IMR-90 (cell line): ENCODE data around the gene NFIA. TPM values are rescaled to one million over a fixed set of nuclear protein-coding genes. Genes with fewer than 3 reads are reported as not detected.

ENCODE experiments used
- ATAC-seq: fragments of 200-7000 bp; cut with Tn5 transposase; 2 replicates; pipeline ENCODE4 v1.9.1; 2020; ENCODE audit warnings: low read depth, mild to moderate bottlenecking, moderate library complexity
- BruUV-seq: library from RNA; stranded (reverse); fragments of 400-500 nt; replicated peaks from 2 replicates; lab custom pipeline; 2021; lab: Mats Ljungman, UMichigan
- CTCF ChIA-PET: fragments of 300-600 bp; formaldehyde crosslinking; extraction: SDS; loops from one replicate; lab custom pipeline; 2021; ENCODE audit warnings: antibody characterized with exemption; lab: Yijun Ruan, JAX
- POLR2A ChIA-PET: fragments of 300-600 bp; sonication (Branson Sonifier 250); formaldehyde crosslinking; loops from one replicate; lab custom pipeline; 2022; ENCODE audit warnings: antibody characterized with exemption; ENCODE audit not compliant: unreplicated experiment; lab: Charles Lee
- DNase-seq: peaks from one replicate; pipeline ENCODE4 v3.0.0; 2013
- H2AFZ ChIP-seq: replicated peaks from 2 replicates; pipeline ENCODE3; 2013; ENCODE audit warnings: low read length, mild to moderate bottlenecking; ENCODE audit not compliant: poor library complexity
- H2AK5ac ChIP-seq: 2 replicates; pipeline ENCODE4 v1.6.1; 2013; ENCODE audit warnings: low read depth, low read length, inconsistent platforms
- H2AK9ac ChIP-seq: replicated peaks from 2 replicates; pipeline ENCODE3; 2013; ENCODE audit warnings: mild to moderate bottlenecking, low read depth, low read length, moderate library complexity; ENCODE audit not compliant: poor library complexity
- H2BK120ac ChIP-seq: 2 replicates; pipeline ENCODE4 v1.6.1; 2013; ENCODE audit warnings: low read depth, low read length, inconsistent platforms
- H2BK15ac ChIP-seq: 3 replicates; pipeline ENCODE4 v1.6.1; 2013; ENCODE audit warnings: low read depth, low read length, inconsistent platforms
- H2BK20ac ChIP-seq: 2 replicates; pipeline ENCODE4 v1.6.1; 2013; ENCODE audit warnings: low read depth, mild to moderate bottlenecking, inconsistent platforms, low read length, moderate library complexity
- H2BK5ac ChIP-seq: 2 replicates; pipeline ENCODE4 v1.6.1; 2013; ENCODE audit warnings: mild to moderate bottlenecking, low read depth, low read length, inconsistent platforms; ENCODE audit not compliant: poor library complexity, severe bottlenecking
- H3K14ac ChIP-seq: replicated peaks from 2 replicates; pipeline ENCODE4 v1.6.1; 2013; ENCODE audit warnings: low read depth, low read length, inconsistent platforms
- H3K18ac ChIP-seq: 2 replicates; pipeline ENCODE4 v1.6.1; 2013; ENCODE audit warnings: low read depth, low read length, control low read depth
- H3K23ac ChIP-seq: 2 replicates; pipeline ENCODE4 v1.6.1; 2013; ENCODE audit warnings: low read depth, low read length, inconsistent platforms
- H3K27ac ChIP-seq: 2 replicates; pipeline ENCODE4 v1.5.1; 2013; ENCODE audit warnings: mild to moderate bottlenecking, control low read depth, low read length; ENCODE audit not compliant: insufficient read depth
- H3K27me3 ChIP-seq: 2 replicates; pipeline ENCODE4 v1.6.1; 2013; ENCODE audit warnings: low read length; ENCODE audit not compliant: control insufficient read depth, insufficient read depth
- H3K36me3 ChIP-seq: 2 replicates; pipeline ENCODE4 v1.6.1; 2013; ENCODE audit warnings: low read length, mixed read lengths; ENCODE audit not compliant: control insufficient read depth, insufficient read depth
- H3K4ac ChIP-seq: 2 replicates; pipeline ENCODE4 v1.6.1; 2013; ENCODE audit warnings: low read depth, low read length, inconsistent platforms
- H3K4me1 ChIP-seq: 2 replicates; pipeline ENCODE4 v1.6.1; 2013; ENCODE audit warnings: low read length, mixed read lengths; ENCODE audit not compliant: control insufficient read depth, insufficient read depth
- H3K4me2 ChIP-seq: 2 replicates; pipeline ENCODE4 v1.6.1; 2013; ENCODE audit warnings: low read depth, mild to moderate bottlenecking, control low read depth, low read length, moderate library complexity
- H3K4me3 ChIP-seq: 2 replicates; pipeline ENCODE4 v1.5.1; 2013; ENCODE audit warnings: low read depth, mild to moderate bottlenecking, control low read depth, low read length, moderate library complexity; ENCODE audit not compliant: insufficient read depth
- H3K56ac ChIP-seq: 2 replicates; pipeline ENCODE4 v1.6.1; 2013; ENCODE audit warnings: low read length, inconsistent platforms; ENCODE audit not compliant: insufficient read depth; ENCODE audit errors: extremely low read depth
- H3K79me1 ChIP-seq, 2 experiments: 2 replicates each; pipeline ENCODE4 v1.6.1; 2013; ENCODE audit warnings: low read length in 2 of 2, inconsistent platforms in 1 of 2, low read depth in 1 of 2
- H3K9ac ChIP-seq: 2 replicates; pipeline ENCODE4 v1.6.1; 2013; ENCODE audit warnings: low read depth, low read length, control low read depth
- H3K9me1 ChIP-seq: 2 replicates; pipeline ENCODE4 v1.6.1; 2013; ENCODE audit warnings: low read length, inconsistent platforms; ENCODE audit not compliant: insufficient read depth
- H3K9me3 ChIP-seq: 2 replicates; pipeline ENCODE4 v1.6.1; 2013; ENCODE audit warnings: low read length; ENCODE audit not compliant: control insufficient read depth, insufficient read depth
- H4K20me1 ChIP-seq: 2 replicates; pipeline ENCODE4 v1.6.1; 2013; ENCODE audit warnings: low read length, inconsistent platforms; ENCODE audit not compliant: insufficient read depth
- H4K5ac ChIP-seq: 2 replicates; pipeline ENCODE4 v1.6.1; 2013; ENCODE audit warnings: mild to moderate bottlenecking, low read depth, low read length, control low read depth
- H4K8ac ChIP-seq, 2 experiments: 2 replicates each; pipeline ENCODE4 v1.6.1; 2013; ENCODE audit warnings: low read depth in 2 of 2, low read length in 2 of 2, control low read depth in 1 of 2, inconsistent platforms in 1 of 2
- H4K91ac ChIP-seq: 2 replicates; pipeline ENCODE4 v1.6.1; 2013; ENCODE audit warnings: low read depth, low read length, inconsistent platforms; ENCODE audit not compliant: insufficient read depth
- BHLHE40 ChIP-seq: fragments of 150-350 bp; IDR thresholded peaks from 2 replicates; pipeline ENCODE4 v1.6.1; 2016; ENCODE audit warnings: mild to moderate bottlenecking, low read depth, low read length
- CEBPB ChIP-seq: IDR thresholded peaks from 2 replicates; pipeline ENCODE4 v1.6.1; 2012; ENCODE audit warnings: low read depth, low read length, improper control_type of control experiment
- CHD1 ChIP-seq: IDR thresholded peaks from 2 replicates; pipeline ENCODE4 v1.6.1; 2012; ENCODE audit warnings: low read depth, low read length, improper control_type of control experiment
- CTCF ChIP-seq: conservative IDR thresholded peaks from 2 replicates; pipeline ENCODE4 v1.5.1; 2012; ENCODE audit warnings: mild to moderate bottlenecking, low read depth, low read length, improper control_type of control experiment
- ELK1 ChIP-seq: fragments of 150-350 bp; IDR thresholded peaks from 2 replicates; pipeline ENCODE4 v1.6.1; 2016; ENCODE audit warnings: low read depth, mild to moderate bottlenecking, low read length, moderate library complexity, borderline replicate concordance
- FOS ChIP-seq: fragments of 150-350 bp; IDR thresholded peaks from 2 replicates; pipeline ENCODE4 v1.6.1; 2016; ENCODE audit warnings: low read depth, low read length
- MAFK ChIP-seq: IDR thresholded peaks from 2 replicates; pipeline ENCODE4 v1.6.1; 2012; ENCODE audit warnings: low read depth, low read length, improper control_type of control experiment
- MAZ ChIP-seq: IDR thresholded peaks from 2 replicates; pipeline ENCODE4 v1.6.1; 2012; ENCODE audit warnings: low read depth, mild to moderate bottlenecking, low read length, improper control_type of control experiment, moderate library complexity, borderline replicate concordance
- MXI1 ChIP-seq: IDR thresholded peaks from 2 replicates; pipeline ENCODE4 v1.6.1; 2012; ENCODE audit warnings: low read depth, mild to moderate bottlenecking, low read length, moderate library complexity, borderline replicate concordance
- POLR2A ChIP-seq: IDR thresholded peaks from 2 replicates; pipeline ENCODE4 v1.6.1; 2012; ENCODE audit warnings: mild to moderate bottlenecking, low read depth, low read length
- RCOR1 ChIP-seq: IDR thresholded peaks from 2 replicates; pipeline ENCODE4 v1.6.1; 2012; ENCODE audit warnings: mild to moderate bottlenecking, low read length, improper control_type of control experiment; ENCODE audit not compliant: insufficient replicate concordance
- RFX5 ChIP-seq: IDR thresholded peaks from 2 replicates; pipeline ENCODE4 v1.8.0; 2012; ENCODE audit warnings: low read depth, mild to moderate bottlenecking, low read length, moderate library complexity
- dilution Hi-C: fragments of 300-500 bp; cut with HindIII; formaldehyde crosslinking; loops from one replicate; pipeline ENCODE4 v1.14.3; 2018; ENCODE audit warnings: low sequenced_read_pairs; ENCODE audit not compliant: unreplicated experiment
- in situ Hi-C: fragments of 300-500 bp; cut with MboI; formaldehyde crosslinking; loops from 3 replicates; pipeline ENCODE4 v1.14.3; 2019; ENCODE audit warnings: low sequenced_read_pairs, inconsistent platforms, mixed read lengths
- intact Hi-C: fragments of 100-400 bp; cut with micrococcal nuclease; formaldehyde crosslinking; loops from 2 replicates; pipeline ENCODE4 v1.10.0; 2022
- polyA plus RNA-seq, 3 experiments: library from polyadenylated mRNA; depleted of rRNA; stranded (reverse); fragments of >200 nt; gene quantifications; 2 replicates each; pipeline ENCODE4 v1.2.3, GENCODE V29; 2012; ENCODE audit warnings: low replicate concordance in 1 of 3
- total RNA-seq: library from RNA; depleted of rRNA; stranded (reverse); fragments of >200 nt; gene quantifications from 2 replicates; pipeline ENCODE4 v1.2.3, GENCODE V29; 2012

The NFIA gene
- total and polyA plus RNA-seq, 2 of the 4 experiments (the other 2 are of a cell fraction) = 1.6 to 2.2 TPM

DNA sequence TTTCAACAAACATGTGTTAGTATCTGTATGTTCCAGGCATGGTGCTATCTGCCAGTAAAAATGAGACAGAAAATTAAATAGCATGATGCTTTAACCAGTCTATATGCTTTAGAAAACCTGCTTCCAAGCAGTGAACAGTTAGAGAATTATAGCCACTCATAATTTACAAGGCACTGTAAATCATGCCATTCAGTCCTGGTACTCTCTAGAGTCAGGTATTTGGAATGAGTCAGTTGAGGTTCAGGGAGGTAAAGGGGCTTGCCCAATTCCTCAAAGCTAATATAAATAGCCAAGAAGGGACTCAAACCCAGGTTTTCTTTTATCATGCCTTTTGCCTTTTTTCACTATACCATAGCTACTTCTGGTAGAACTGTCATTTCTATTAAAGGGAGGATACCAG is 184.4 kb downstream of the NFIA start:
- Histone ChIP-seq H3K9me1 (no peaks in the 10 kb centered on the region), H3K9me3 (no peaks in the 10 kb centered on the region), H2AK9ac (no peak overlapping the region), H2BK20ac (no peak overlapping the region), H3K9ac (no peak overlapping the region), H2BK15ac (no peak overlapping the region), H3K4me3 (no peak overlapping the region), H3K27ac (no peak overlapping the region), H4K5ac (no peak overlapping the region), H3K23ac (no peak overlapping the region), H3K27me3 (no peaks in the 10 kb centered on the region), H2AFZ (no peak overlapping the region), H3K14ac (no peak overlapping the region), H3K18ac (no peak overlapping the region), H3K79me1 (no peaks in the 10 kb centered on the region), H2AK5ac (no peak overlapping the region), H2BK120ac (no peak overlapping the region), H4K91ac (no peak overlapping the region), H3K4me1 (peaks cover 2% of the 10 kb centered on the region; the same call in 1 of the 2 replicates), H3K36me3 (no peaks in the 10 kb centered on the region), H3K4me2 (no peak overlapping the region), H2BK5ac (no peak overlapping the region), H4K20me1 (no peaks in the 10 kb centered on the region), H3K56ac (no peak overlapping the region), H4K8ac (no peak overlapping the region), H3K4ac (no peak overlapping the region)
- ChIA-PET CTCF (interaction anchor here (0.7 kb wide), 1 partner anchor 426 kb away, joined by 3 read pairs; no protein-coding TSS in a partner anchor), POLR2A (no interaction called here)
- DNase-seq (no peak), ATAC-seq (no peak)
- in situ Hi-C loops (no loop called here), intact Hi-C loops (no loop called here), dilution Hi-C loops (no loop called here)
- no TSS peak for BruUV-seq
- no peak for TF ChIP-seq POLR2A
- TF ChIP-seq RFX5 = no peak
- TF ChIP-seq CEBPB = no peak
- TF ChIP-seq FOS = no peak
- no peak for TF ChIP-seq MAZ
- no peak for TF ChIP-seq MAFK
- TF ChIP-seq ELK1 = no peak
- TF ChIP-seq CTCF = no peak
- TF ChIP-seq MXI1 = no peak
- no peak for TF ChIP-seq RCOR1
- no peak for TF ChIP-seq CHD1
- TF ChIP-seq BHLHE40 = no peak
